Stomach (tissue), 9 donors: ENCODE data around the gene TYROBP. TPM values are rescaled to one million over a fixed set of nuclear protein-coding genes. Genes with fewer than 3 reads are reported as not detected.
A peak's percentile ranks its signal among the peaks of the same experiment; 100 is the strongest.

Source experiments
- DNase-seq, 2 donors: peaks; one replicate each; pipeline versions ENCODE4 v3.0.0 to v3.0.0-alpha.2; 2013 to 2019
- H3K27ac ChIP-seq, 5 donors: fragments of 200-600 bp in 4 of 5; sonication (generic) in 4 of 5; one replicate each; pipeline ENCODE4 v1.5.1; 2013 to 2019; ENCODE audit warnings: mild to moderate bottlenecking in 1 of 5, moderate library complexity in 1 of 5
- H3K27me3 ChIP-seq, 3 donors: fragments of 200-600 bp; sonication (generic); one replicate each; pipeline ENCODE4 v1.5.1; 2017 to 2019; ENCODE audit warnings: mixed run types in 1 of 3
- H3K36me3 ChIP-seq, 4 donors: fragments of 200-600 bp; sonication (generic); 1 replicate in 3 of 4; 2 replicates in 1 of 4; pipeline ENCODE4 v1.5.1; 2016 to 2019
- H3K4me1 ChIP-seq, 4 donors: fragments of 200-600 bp; sonication (generic); one replicate each; pipeline ENCODE4 v1.5.1; 2016 to 2019
- H3K4me3 ChIP-seq, 4 donors: fragments of 200-600 bp; sonication (generic) in 3 of 4; one replicate each; pipeline ENCODE4 v1.5.1; 2016 to 2019; ENCODE audit warnings: mild to moderate bottlenecking in 1 of 4
- H3K9me3 ChIP-seq, 4 donors: fragments of 200-600 bp; sonication (generic); one replicate each; pipeline ENCODE4 v1.5.1; 2016 to 2019
- EP300 ChIP-seq: sonication (generic); formaldehyde crosslinking; IDR thresholded peaks from one replicate; pipeline ENCODE4 v1.6.1; 2017; ENCODE audit warnings: antibody characterized with exemption
- POLR2A ChIP-seq, 4 donors: fragments of 450-650 bp; IDR thresholded peaks; one replicate each; pipeline ENCODE4 v1.6.1; 2016; ENCODE audit warnings: antibody characterized with exemption in 4 of 4, control low read depth in 2 of 4, mild to moderate bottlenecking in 1 of 4, moderate library complexity in 1 of 4
- POLR2AphosphoS5 ChIP-seq, 3 donors: sonication (generic); formaldehyde crosslinking; IDR thresholded peaks; one replicate each; pipeline ENCODE4 v1.6.1; 2016; ENCODE audit warnings: antibody characterized with exemption in 3 of 3
- WGBS, 5 donors: extraction: QIAGEN DNeasy Blood & Tissue Kit in 3 of 5; methylation state at CpG; one replicate each; pipeline versions ENCODE4 v1.1.5 to v1.1.7; 2013 to 2018; 5-methylcytosine and 5-hydroxymethylcytosine counted together
- intact Hi-C: fragments of 100-400 bp; cut with DNase I; formaldehyde crosslinking; loops from one replicate; pipeline ENCODE4 v1.15.1; 2023; ENCODE audit warnings: low total_unique reads
- polyA plus RNA-seq, 3 donors: library from polyadenylated mRNA; stranded (reverse); fragments of 200-250 nt; gene quantifications; one replicate each; pipeline ENCODE4 v1.2.3, GENCODE V29; 2013
- total RNA-seq, 5 donors: library from RNA; depleted of rRNA; stranded (reverse); fragments of >200 nt; gene quantifications; one replicate each; pipeline versions ENCODE4 v1.1.0 to v1.2.3, GENCODE V29; 2014 to 2016
- TF ChIP-seq, protein P1 (sequence below), 7 experiments: fragments of 450-650 bp in 4 of 7; fragments of 200-600 bp in 3 of 7; sonication (generic) in 3 of 7; IDR thresholded peaks; one replicate each; pipeline ENCODE4 v1.5.1; 2016 to 2019; ENCODE audit warnings: antibody characterized with exemption in 7 of 7, control low read depth in 2 of 7, mild to moderate bottlenecking in 1 of 7
- donor health status: healthy with polysubstance abuse.
- donor health status: Bipolar disorder and iron deficiency.
- donor health status: healthy.

Gene TYROBP
- total and polyA plus RNA-seq, 8 donors: 9.4 to 106 (median 55.4) TPM; not detected in 2

DNA sequence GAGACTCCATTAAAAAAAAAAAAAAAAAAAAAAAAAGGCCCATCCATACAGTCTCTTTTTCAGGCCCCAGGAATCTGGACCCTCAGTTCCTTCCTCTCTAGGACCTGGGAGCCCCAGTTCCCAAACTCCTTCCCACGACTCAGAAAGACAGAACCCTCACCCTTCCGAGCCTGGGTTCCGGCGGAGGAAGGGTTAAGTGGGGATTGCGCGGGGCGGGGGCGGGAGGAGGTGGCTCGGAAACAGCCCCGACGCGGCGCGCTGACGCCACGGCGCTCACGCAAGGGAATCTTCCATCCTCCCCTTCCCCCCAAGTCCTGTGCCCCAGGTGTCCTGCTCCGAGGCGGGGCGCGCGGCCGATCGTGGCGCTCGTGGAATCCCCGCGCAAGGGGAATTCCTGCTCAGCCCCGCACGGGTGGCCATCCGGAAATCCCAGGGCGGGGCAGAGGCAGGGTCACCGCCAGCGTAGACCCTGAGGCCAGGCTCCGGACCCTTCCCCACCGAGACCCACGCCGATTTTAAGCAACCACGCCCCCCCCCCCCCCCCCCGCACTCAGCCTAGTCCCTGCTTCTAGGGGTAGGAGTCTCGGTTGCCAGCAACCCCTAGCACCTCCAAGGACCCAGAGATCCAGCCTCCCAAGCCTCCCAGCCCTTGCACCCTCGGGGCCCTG is 8.4 kb downstream of the TYROBP start:
- H3K9me3 ChIP-seq: no peaks in the 10 kb centered on the region
- peak; percentile 85 to 95 for DNase-seq
- peaks cover 20 to 34% (median 29%) of the 10 kb centered on the region in 4 donors for H3K36me3 ChIP-seq
- 0% methylated on average over 31 to 43 of the region's 43 CpGs for WGBS, 5 donors
- H3K4me1 ChIP-seq: peaks cover 25 to 69% (median 37%) of the 10 kb centered on the region in 4 donors
- no peak for TF ChIP-seq EP300
- TF ChIP-seq POLR2AphosphoS5 (IDR thresholded peaks at IDR 0.05): peak; percentile 78 to 87 (median 79)
- TF ChIP-seq, protein P1, sequence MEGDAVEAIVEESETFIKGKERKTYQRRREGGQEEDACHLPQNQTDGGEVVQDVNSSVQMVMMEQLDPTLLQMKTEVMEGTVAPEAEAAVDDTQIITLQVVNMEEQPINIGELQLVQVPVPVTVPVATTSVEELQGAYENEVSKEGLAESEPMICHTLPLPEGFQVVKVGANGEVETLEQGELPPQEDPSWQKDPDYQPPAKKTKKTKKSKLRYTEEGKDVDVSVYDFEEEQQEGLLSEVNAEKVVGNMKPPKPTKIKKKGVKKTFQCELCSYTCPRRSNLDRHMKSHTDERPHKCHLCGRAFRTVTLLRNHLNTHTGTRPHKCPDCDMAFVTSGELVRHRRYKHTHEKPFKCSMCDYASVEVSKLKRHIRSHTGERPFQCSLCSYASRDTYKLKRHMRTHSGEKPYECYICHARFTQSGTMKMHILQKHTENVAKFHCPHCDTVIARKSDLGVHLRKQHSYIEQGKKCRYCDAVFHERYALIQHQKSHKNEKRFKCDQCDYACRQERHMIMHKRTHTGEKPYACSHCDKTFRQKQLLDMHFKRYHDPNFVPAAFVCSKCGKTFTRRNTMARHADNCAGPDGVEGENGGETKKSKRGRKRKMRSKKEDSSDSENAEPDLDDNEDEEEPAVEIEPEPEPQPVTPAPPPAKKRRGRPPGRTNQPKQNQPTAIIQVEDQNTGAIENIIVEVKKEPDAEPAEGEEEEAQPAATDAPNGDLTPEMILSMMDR (IDR thresholded peaks at IDR 0.05): no peak
- no peaks in the 10 kb centered on the region for H3K27me3 ChIP-seq
- H3K27ac ChIP-seq: peak overlapping the region; percentile 84 to 95 (median 93)
- peak overlapping the region; percentile 72 to 95 (median 74) for H3K4me3 ChIP-seq
- intact Hi-C loops: loop anchor here (5.0 kb wide), 1 partner anchor 33 kb away; no protein-coding TSS in a partner anchor

DNA sequence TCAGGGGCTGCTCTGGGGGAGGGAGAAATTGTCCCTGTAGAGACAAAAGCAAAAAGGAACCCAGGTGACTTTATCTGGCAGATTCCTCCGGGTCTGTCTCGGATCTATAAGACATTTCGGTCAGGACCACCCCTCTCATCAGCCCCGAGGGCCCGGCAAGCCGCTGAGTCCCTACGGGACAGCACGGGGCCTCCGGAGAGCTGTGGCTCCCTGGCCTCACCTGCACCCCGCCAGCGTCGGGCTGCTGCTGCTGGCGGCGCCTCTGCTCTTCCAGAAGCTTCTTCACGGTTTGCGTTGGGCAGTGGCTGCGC is 9.6 kb downstream of the TYROBP start:
- TF ChIP-seq, protein P1 (IDR thresholded peaks at IDR 0.05): no peak
- no peak for DNase-seq
- Histone ChIP-seq H3K36me3 (peaks cover 27 to 46% (median 41%) of the 10 kb centered on the region in 4 donors), H3K4me3 (peak overlapping the region; percentile 72 to 95 (median 74)), H3K27me3 (no peaks in the 10 kb centered on the region), H3K4me1 (peaks cover 19 to 60% (median 32%) of the 10 kb centered on the region in 4 donors), H3K27ac (peak overlapping the region; percentile 84 to 95 (median 93)), H3K9me3 (no peaks in the 10 kb centered on the region)
- intact Hi-C loops: loop anchor here (5.0 kb wide), 1 partner anchor 34 kb away; no protein-coding TSS in a partner anchor
- WGBS, 5 donors: 5 to 9% (median 9%) methylated on average over 14 to 17 of the region's 17 CpGs

DNA sequence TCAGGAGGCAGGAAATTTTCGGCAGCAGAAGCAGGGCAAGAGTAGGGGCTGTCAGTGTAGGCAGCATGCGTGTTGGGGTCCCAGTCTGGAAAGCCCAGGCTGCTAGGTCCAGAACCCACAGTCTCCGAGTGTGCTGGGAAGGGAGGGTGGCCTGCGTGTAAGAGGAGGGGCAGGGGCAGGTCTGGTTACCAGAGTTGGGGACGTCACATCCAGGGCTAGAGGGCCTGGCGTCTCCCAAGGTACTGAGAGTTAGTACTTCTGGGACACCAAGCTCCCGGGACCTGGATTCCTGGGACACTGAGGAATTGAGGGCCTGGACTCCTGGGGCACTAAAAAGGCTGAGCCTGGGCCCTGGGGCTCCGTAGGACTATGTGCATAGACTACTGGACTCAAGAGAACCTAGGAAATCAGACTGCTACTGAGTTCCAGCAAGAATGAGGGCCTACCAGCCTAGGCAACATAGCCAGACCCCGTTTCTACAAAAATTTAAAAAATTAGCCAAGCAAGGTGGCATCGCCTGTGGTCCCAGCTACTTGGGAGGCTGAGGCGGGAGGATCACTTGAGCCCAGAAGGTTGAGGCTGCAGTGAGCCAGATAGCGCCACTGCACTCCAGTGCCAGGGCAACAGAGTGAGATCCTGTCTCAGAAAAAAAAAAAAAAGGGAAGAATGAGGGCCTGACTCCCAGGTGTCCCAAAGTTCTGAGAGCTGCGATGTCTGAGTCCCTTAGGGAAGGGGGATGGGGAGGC is 10.2 kb downstream of the TYROBP start:
- peak overlapping the region; percentile 72 to 95 (median 74) for H3K4me3 ChIP-seq
- 87 to 95% (median 92%) methylated on average over 11 to 13 of the region's 13 CpGs for WGBS, 5 donors
- DNase-seq: no peak

DNA sequence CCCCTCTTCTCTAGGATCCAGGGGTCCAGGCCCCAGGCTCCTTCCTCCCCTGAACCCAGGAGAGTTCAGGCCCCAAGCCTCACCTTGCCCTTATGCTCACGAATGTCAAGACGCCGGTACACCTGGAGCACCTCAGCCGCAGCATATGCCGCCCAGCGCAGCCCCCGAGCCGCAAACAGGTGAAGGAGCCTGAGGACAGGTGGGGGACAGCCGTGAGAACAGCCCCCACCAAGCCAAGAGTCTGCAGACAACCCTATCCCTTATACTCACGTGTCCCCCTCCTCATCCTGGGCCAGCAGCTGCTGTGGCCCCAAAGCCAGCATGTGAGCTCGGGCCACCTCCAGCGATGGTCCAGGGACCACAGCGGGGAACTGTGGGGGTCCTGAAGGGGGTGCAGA is 11.5 kb downstream of the TYROBP start:
- Histone ChIP-seq H3K27ac (no peak overlapping the region), H3K27me3 (no peaks in the 10 kb centered on the region), H3K9me3 (no peaks in the 10 kb centered on the region), H3K4me3 (no peak overlapping the region), H3K4me1 (peaks cover 17 to 43% (median 25%) of the 10 kb centered on the region in 4 donors), H3K36me3 (peaks cover 27 to 64% (median 59%) of the 10 kb centered on the region in 4 donors)
- no peak for DNase-seq
- WGBS, 5 donors: 88 to 95% (median 95%) methylated on average over 5 to 13 of the region's 13 CpGs
- intact Hi-C loops: loop anchor here (5.0 kb wide), 1 partner anchor 36 kb away; no protein-coding TSS in a partner anchor
- TF ChIP-seq POLR2A (IDR thresholded peaks at IDR 0.05): no peak
- TF ChIP-seq, protein P1 (IDR thresholded peaks at IDR 0.05): no peak
- TF ChIP-seq EP300: no peak
- no peak for TF ChIP-seq POLR2AphosphoS5 (IDR thresholded peaks at IDR 0.05)

More for the DNA sequence above, 10.2 kb downstream of the TYROBP start:
- Histone ChIP-seq H3K27me3 (no peaks in the 10 kb centered on the region), H3K36me3 (peaks cover 27 to 52% (median 47%) of the 10 kb centered on the region in 4 donors), H3K4me1 (peaks cover 17 to 55% (median 27%) of the 10 kb centered on the region in 4 donors), H3K9me3 (no peaks in the 10 kb centered on the region), H3K27ac (peak overlapping the region in 4 of 5 donors; percentile 84 to 95 (median 94))
- TF ChIP-seq, protein P1 (IDR thresholded peaks at IDR 0.05): no peak
- TF ChIP-seq POLR2AphosphoS5 (IDR thresholded peaks at IDR 0.05) (no peak), EP300 (no peak), POLR2A (IDR thresholded peaks at IDR 0.05) (no peak)
- intact Hi-C loops: loop anchor here (5.0 kb wide), 1 partner anchor 34 kb away; no protein-coding TSS in a partner anchor
